ENCODE measurements around the gene ERP27.

DNA sequence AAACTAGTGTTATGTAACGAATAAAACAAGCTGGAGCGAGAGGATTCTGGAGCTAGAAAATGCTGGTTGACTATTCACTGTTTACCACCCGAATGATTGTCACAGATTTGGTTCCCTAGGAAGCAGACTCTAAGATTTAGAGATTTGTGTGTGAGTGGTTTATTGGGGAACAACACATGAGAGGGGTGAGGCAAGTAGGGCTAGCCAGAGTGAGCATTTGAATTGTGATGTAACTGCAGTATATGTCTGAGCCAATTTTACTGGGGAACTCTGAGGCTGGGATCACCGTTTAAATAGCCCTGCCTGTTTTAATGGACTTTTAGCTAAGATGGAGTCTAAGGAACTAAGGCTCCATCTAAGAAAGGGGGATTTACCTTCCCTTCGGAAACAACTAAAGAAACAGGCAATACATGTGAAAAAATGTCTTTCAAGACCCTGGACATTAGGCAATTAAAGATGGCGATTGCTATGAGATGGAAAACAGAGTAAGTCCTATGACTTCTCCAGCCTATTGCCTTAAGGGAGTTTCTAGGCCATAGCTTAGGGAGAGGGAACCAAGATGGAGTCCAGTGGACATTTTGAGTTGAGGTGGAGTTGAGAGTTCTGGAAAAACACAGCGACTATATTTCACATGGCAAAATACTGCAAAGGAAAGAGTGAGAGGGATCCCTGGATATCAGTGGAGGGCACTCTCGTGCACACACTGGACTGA, 59.0 kb downstream of the ERP27 start:
- TF ChIP-seq, protein P1, sequence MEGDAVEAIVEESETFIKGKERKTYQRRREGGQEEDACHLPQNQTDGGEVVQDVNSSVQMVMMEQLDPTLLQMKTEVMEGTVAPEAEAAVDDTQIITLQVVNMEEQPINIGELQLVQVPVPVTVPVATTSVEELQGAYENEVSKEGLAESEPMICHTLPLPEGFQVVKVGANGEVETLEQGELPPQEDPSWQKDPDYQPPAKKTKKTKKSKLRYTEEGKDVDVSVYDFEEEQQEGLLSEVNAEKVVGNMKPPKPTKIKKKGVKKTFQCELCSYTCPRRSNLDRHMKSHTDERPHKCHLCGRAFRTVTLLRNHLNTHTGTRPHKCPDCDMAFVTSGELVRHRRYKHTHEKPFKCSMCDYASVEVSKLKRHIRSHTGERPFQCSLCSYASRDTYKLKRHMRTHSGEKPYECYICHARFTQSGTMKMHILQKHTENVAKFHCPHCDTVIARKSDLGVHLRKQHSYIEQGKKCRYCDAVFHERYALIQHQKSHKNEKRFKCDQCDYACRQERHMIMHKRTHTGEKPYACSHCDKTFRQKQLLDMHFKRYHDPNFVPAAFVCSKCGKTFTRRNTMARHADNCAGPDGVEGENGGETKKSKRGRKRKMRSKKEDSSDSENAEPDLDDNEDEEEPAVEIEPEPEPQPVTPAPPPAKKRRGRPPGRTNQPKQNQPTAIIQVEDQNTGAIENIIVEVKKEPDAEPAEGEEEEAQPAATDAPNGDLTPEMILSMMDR (IDR thresholded peaks at IDR 0.05), result no peak
- no peak for TF ChIP-seq SIN3A (IDR thresholded peaks at IDR 0.05; ENCODE audit: borderline replicate concordance, insufficient read depth, low read depth, low read length)
- no peak for TF ChIP-seq POLR2AphosphoS5 (IDR thresholded peaks at IDR 0.05; ENCODE audit: low read depth, low read length)
- no peak for TF ChIP-seq TCF7L2 (IDR thresholded peaks at IDR 0.05; ENCODE audit: low read depth, low read length)
- TF ChIP-seq, protein P2, sequence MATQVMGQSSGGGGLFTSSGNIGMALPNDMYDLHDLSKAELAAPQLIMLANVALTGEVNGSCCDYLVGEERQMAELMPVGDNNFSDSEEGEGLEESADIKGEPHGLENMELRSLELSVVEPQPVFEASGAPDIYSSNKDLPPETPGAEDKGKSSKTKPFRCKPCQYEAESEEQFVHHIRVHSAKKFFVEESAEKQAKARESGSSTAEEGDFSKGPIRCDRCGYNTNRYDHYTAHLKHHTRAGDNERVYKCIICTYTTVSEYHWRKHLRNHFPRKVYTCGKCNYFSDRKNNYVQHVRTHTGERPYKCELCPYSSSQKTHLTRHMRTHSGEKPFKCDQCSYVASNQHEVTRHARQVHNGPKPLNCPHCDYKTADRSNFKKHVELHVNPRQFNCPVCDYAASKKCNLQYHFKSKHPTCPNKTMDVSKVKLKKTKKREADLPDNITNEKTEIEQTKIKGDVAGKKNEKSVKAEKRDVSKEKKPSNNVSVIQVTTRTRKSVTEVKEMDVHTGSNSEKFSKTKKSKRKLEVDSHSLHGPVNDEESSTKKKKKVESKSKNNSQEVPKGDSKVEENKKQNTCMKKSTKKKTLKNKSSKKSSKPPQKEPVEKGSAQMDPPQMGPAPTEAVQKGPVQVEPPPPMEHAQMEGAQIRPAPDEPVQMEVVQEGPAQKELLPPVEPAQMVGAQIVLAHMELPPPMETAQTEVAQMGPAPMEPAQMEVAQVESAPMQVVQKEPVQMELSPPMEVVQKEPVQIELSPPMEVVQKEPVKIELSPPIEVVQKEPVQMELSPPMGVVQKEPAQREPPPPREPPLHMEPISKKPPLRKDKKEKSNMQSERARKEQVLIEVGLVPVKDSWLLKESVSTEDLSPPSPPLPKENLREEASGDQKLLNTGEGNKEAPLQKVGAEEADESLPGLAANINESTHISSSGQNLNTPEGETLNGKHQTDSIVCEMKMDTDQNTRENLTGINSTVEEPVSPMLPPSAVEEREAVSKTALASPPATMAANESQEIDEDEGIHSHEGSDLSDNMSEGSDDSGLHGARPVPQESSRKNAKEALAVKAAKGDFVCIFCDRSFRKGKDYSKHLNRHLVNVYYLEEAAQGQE (IDR thresholded peaks at IDR 0.05; ENCODE audit: insufficient read depth in 1 of 2, low read depth in 2 of 2, low read length in 1 of 2), result no peak
